ENCODE measurements around the gene HMGN5. TPM values are rescaled to one million over a fixed set of nuclear protein-coding genes. Genes with fewer than 3 reads are reported as not detected.

The HMGN5 gene
- 10 to 100 TPM in 1 of 4 donors, 1 to 10 TPM in 3; 7.2 to 29.4 (median 8.1) TPM for total RNA-seq

GRCh38 chrX:81201671-81202455 lies at the start of gene HMGN5, which contains the start of gene SH3BGRL:
TSS of gene HMGN5 (minus strand) at chrX:81201913. CDS start at chrX:81121549, 80,364 bp downstream.
TSS of gene SH3BGRL (plus strand) at chrX:81202102. CDS start at chrX:81202201, 99 bp downstream.
- Histone ChIP-seq H3K9me3 (no peaks in the 10 kb centered on the region), H3K36me3 (no peaks in the 10 kb centered on the region), H3K4me1 (peaks cover 0 to 5% (median 0%) of the 10 kb centered on the region in 4 donors), H3K27me3 (no peaks in the 10 kb centered on the region), H3K27ac (peak within 1 kb of the TSS; percentile 67 to 86 (median 74)), H3K4me3 (peak within 1 kb of the TSS; percentile 29 to 64 (median 43))
- peak in 1 of 5 experiments; percentile 25 for TF ChIP-seq CTCF (IDR thresholded peaks at IDR 0.05)
- TF ChIP-seq POLR2A (IDR thresholded peaks at IDR 0.05), result peak in 1 of 2 donors; percentile 42
- TF ChIP-seq EP300 (IDR thresholded peaks at IDR 0.05), result peak in 1 of 2 donors; percentile 28
- DNase-seq (ENCODE audit: low spot score in 2 of 2), result peak; percentile 41 to 64
- 0 to 27% methylated on average over 23 of the region's 23 CpGs for WGBS, 2 donors

GRCh38 chrX:81241753-81242152 lies 40.0 kb upstream of the HMGN5 start:
- H3K4me3 ChIP-seq, result no peak overlapping the region
- no peaks in the 10 kb centered on the region for H3K4me1 ChIP-seq
- peaks cover 0 to 19% (median 0%) of the 10 kb centered on the region in 3 donors for H3K36me3 ChIP-seq
- H3K27ac ChIP-seq, result no peak overlapping the region
- 85 to 100% methylated on average over 1 to 7 of the region's 7 CpGs for WGBS, 2 donors
- TF ChIP-seq CTCF (IDR thresholded peaks at IDR 0.05), result no peak
- no peak for TF ChIP-seq EP300 (IDR thresholded peaks at IDR 0.05)
- no peak for TF ChIP-seq POLR2A (IDR thresholded peaks at IDR 0.05)
- H3K9me3 ChIP-seq, result no peaks in the 10 kb centered on the region
- no peak for DNase-seq (ENCODE audit: low spot score in 2 of 2)
- H3K27me3 ChIP-seq, result no peaks in the 10 kb centered on the region

GRCh38 chrX:81240701-81241331 lies 39.1 kb upstream of the HMGN5 start:
- WGBS, 2 donors, result 79 to 100% methylated on average over 2 to 4 of the region's 4 CpGs
- TF ChIP-seq POLR2A (IDR thresholded peaks at IDR 0.05) (no peak), CTCF (IDR thresholded peaks at IDR 0.05) (no peak), EP300 (IDR thresholded peaks at IDR 0.05) (no peak)

GRCh38 chrX:81238166-81238565 lies 36.5 kb upstream of the HMGN5 start:
- no peaks in the 10 kb centered on the region for H3K27me3 ChIP-seq
- H3K4me3 ChIP-seq, result no peak overlapping the region
- H3K36me3 ChIP-seq, result peaks cover 0 to 19% (median 0%) of the 10 kb centered on the region in 3 donors
- H3K27ac ChIP-seq, result no peak overlapping the region
- no peak for DNase-seq (ENCODE audit: low spot score in 2 of 2)
- 65% methylated on average over 4 of the region's 4 CpGs; no CpG with 5 or more reads in 1 of the 2 donors for WGBS, 2 donors
- H3K9me3 ChIP-seq, result no peaks in the 10 kb centered on the region
- TF ChIP-seq EP300 (IDR thresholded peaks at IDR 0.05), result no peak
- no peak for TF ChIP-seq POLR2A (IDR thresholded peaks at IDR 0.05)
- TF ChIP-seq CTCF (IDR thresholded peaks at IDR 0.05), result no peak
- no peaks in the 10 kb centered on the region for H3K4me1 ChIP-seq

More at GRCh38 chrX:81240701-81241331, 39.1 kb upstream of the HMGN5 start:
- H3K9me3 ChIP-seq, result no peaks in the 10 kb centered on the region
- no peaks in the 10 kb centered on the region for H3K4me1 ChIP-seq
- H3K27ac ChIP-seq, result no peak overlapping the region
- no peak for DNase-seq (ENCODE audit: low spot score in 2 of 2)
- H3K36me3 ChIP-seq, result peaks cover 0 to 19% (median 0%) of the 10 kb centered on the region in 3 donors
- H3K27me3 ChIP-seq, result no peaks in the 10 kb centered on the region
- H3K4me3 ChIP-seq, result no peak overlapping the region

- Histone ChIP-seq H3K36me3 (peaks cover 0 to 19% (median 0%) of the 10 kb centered on the region in 3 donors), H3K9me3 (no peaks in the 10 kb centered on the region), H3K27me3 (no peaks in the 10 kb centered on the region), H3K4me3 (no peak overlapping the region), H3K4me1 (no peaks in the 10 kb centered on the region), H3K27ac (no peak overlapping the region)
- no peak for TF ChIP-seq POLR2A (IDR thresholded peaks at IDR 0.05)
- TF ChIP-seq CTCF (IDR thresholded peaks at IDR 0.05), result no peak
- DNase-seq (ENCODE audit: low spot score in 2 of 2), result no peak
- 80% methylated on average over 1 of the region's 1 CpG; no CpG with 5 or more reads in 1 of the 2 donors for WGBS, 2 donors
Observed at GRCh38 chrX:81237516-81237915, 35.8 kb upstream of the HMGN5 start.

All from tibial nerve (tissue), 4 donors.